Measurements from ENCODE around the gene LNX1.

Gene LNX1

DNA sequence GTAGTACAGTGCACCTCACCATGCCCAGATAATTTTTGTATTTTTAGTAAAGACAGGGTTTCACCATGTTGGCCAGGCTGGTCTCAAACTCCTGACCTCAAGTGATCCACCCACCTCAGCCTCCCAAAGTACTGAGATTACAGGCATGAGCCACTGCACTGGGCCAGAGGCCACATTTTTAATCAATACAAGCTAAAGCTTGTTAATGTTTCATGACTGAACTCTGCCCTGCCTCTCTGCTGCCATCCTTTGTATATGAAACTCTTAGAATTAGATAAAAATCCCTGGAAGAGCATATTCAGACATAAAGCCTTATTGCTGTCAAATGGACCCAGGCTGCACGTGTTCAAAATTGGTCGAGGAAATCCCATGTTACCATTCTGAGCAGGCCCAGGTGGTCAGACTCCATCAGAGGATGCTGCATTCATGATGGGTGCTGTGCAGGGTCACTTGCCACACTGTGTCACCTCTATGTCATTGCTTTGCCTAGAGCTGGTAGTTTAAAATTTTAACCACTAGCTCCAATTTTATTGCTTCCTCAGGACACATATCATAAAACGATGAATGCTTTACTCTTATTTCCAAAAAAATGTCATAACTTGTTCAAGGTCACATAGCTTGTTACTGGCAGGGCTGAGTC lies 45.2 kb downstream of the LNX1 start:
- H3K36me3 ChIP-seq, result no peaks in the 10 kb centered on the region
- TF ChIP-seq, protein P1, sequence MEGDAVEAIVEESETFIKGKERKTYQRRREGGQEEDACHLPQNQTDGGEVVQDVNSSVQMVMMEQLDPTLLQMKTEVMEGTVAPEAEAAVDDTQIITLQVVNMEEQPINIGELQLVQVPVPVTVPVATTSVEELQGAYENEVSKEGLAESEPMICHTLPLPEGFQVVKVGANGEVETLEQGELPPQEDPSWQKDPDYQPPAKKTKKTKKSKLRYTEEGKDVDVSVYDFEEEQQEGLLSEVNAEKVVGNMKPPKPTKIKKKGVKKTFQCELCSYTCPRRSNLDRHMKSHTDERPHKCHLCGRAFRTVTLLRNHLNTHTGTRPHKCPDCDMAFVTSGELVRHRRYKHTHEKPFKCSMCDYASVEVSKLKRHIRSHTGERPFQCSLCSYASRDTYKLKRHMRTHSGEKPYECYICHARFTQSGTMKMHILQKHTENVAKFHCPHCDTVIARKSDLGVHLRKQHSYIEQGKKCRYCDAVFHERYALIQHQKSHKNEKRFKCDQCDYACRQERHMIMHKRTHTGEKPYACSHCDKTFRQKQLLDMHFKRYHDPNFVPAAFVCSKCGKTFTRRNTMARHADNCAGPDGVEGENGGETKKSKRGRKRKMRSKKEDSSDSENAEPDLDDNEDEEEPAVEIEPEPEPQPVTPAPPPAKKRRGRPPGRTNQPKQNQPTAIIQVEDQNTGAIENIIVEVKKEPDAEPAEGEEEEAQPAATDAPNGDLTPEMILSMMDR (IDR thresholded peaks at IDR 0.05), result no peak
- H3K9me3 ChIP-seq, result no peaks in the 10 kb centered on the region
- no peak overlapping the region for H3K27ac ChIP-seq
- peaks cover 0 to 25% (median 4%) of the 10 kb centered on the region in 4 donors for H3K4me1 ChIP-seq
- intact Hi-C loops (cut with DNase I; ENCODE audit: low total_unique reads), result no loop called here
- no peaks in the 10 kb centered on the region for H3K27me3 ChIP-seq
- no peak overlapping the region for H3K4me3 ChIP-seq
- no peak for DNase-seq

DNA sequence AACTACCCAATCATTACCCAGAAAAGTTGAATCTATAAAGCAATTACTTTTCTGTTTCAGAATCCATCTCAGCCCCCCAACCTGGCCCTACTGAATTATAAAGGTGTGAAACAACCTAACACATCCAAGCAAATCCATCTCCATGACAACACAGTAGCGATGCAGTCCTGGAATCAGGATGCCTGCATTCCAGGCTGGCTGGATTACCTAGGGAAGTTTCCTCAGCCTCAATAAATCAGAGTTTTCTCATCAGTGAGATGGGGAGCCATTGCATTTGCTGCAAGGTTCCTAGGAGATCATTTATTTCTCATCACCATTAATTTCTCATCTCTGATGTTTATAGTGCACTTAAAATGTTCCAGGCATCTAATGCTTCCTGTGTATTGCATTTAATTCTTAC lies 46.0 kb downstream of the LNX1 start:
- TF ChIP-seq, protein P1 (IDR thresholded peaks at IDR 0.05), result no peak
- no peaks in the 10 kb centered on the region for H3K36me3 ChIP-seq
- peaks cover 0 to 32% (median 4%) of the 10 kb centered on the region in 4 donors for H3K4me1 ChIP-seq
- H3K27me3 ChIP-seq, result no peaks in the 10 kb centered on the region
- intact Hi-C loops (cut with DNase I; ENCODE audit: low total_unique reads), result no loop called here
- H3K9me3 ChIP-seq, result no peaks in the 10 kb centered on the region
- no peak for DNase-seq
- H3K4me3 ChIP-seq, result no peak overlapping the region
- H3K27ac ChIP-seq, result no peak overlapping the region

DNA sequence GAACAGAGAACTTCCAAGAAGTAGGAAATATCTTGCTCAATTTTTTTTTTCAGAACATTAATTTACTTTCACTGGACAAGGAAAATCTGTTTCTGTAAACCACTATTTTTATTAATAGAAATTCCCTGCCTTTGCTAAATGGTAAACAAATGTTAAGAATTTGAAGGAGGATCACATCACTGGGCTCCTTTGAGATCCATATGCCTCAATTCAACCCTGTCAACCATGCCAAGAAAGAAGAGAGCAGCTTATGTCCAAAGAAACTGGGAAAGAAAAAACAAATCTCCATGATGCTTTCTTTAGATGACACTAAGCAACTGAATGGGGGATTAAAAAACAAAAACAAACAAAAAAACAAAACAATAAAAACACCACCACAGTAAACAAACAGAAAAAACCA lies 47.7 kb downstream of the LNX1 start:
- H3K27ac ChIP-seq, result no peak overlapping the region
- no peaks in the 10 kb centered on the region for H3K9me3 ChIP-seq

DNA sequence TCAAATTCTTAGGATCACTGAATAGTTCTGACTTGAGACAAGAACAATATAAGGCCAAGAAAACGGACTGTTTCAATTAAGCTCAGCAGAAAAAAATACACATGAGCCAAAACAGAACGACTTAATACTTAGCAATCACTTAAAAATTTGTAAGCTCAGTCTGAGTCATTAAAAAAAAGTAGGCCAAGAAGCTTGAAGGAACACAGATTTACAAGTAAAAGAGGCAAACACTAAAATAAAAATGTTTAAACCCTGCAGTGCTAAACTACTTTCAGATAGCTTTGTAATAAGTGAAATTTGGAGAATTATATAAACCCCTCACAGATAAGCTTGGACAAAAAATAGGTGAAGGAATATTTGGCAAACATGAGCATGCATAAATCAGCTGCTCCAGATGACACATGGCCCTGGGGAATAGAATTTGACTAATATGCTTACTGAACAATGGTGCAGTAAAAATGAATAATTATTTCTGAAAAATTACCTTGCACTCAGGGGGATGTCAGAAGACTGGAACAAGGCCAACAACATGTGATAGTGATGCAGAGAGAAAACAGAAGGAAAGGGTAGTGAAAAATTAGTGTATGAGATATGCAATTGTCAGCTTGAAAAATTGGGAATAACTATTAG lies 49.6 kb downstream of the LNX1 start:
- Histone ChIP-seq H3K27me3 (no peaks in the 10 kb centered on the region), H3K4me3 (no peak overlapping the region), H3K27ac (peak overlapping the region in 1 of 2 donors; percentile 62), H3K36me3 (no peaks in the 10 kb centered on the region), H3K9me3 (no peaks in the 10 kb centered on the region), H3K4me1 (peaks cover 0 to 22% (median 4%) of the 10 kb centered on the region in 4 donors)
- TF ChIP-seq, protein P1 (IDR thresholded peaks at IDR 0.05), result no peak
- intact Hi-C loops (cut with DNase I; ENCODE audit: low total_unique reads), result no loop called here
- DNase-seq, result no peak

More for the DNA sequence above, 47.7 kb downstream of the LNX1 start:
- no peak for DNase-seq
- H3K36me3 ChIP-seq, result no peaks in the 10 kb centered on the region
- TF ChIP-seq, protein P1 (IDR thresholded peaks at IDR 0.05), result no peak
- H3K27me3 ChIP-seq, result no peaks in the 10 kb centered on the region
- H3K4me1 ChIP-seq, result peaks cover 0 to 32% (median 4%) of the 10 kb centered on the region in 4 donors
- no peak overlapping the region for H3K4me3 ChIP-seq
- intact Hi-C loops (cut with DNase I; ENCODE audit: low total_unique reads), result no loop called here

DNA sequence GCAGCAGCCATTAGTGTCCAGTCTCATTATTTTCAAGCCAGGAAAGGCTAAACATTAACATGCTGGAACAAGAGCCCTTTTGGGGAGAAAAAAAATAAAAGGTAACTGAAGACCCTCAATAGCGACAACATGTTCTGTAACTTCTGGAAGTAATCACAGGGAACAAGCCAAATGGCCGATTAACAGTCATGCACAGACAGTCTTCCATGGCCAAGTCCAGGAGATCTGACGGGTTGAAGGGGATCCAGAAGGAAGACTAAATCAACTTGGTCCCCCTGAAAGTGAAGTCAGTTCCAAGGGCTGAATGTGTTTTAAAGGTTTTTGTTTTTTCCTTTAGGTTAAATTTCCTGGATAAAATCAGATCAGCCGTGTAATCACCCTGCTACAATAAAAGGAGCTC lies 52.5 kb downstream of the LNX1 start:
- H3K36me3 ChIP-seq, result no peaks in the 10 kb centered on the region
- DNase-seq, result no peak
- H3K4me3 ChIP-seq, result no peak overlapping the region
- intact Hi-C loops (cut with DNase I; ENCODE audit: low total_unique reads), result no loop called here
- no peak overlapping the region for H3K27ac ChIP-seq
- TF ChIP-seq, protein P1 (IDR thresholded peaks at IDR 0.05), result no peak
- H3K4me1 ChIP-seq, result peaks cover 0 to 25% (median 4%) of the 10 kb centered on the region in 4 donors
- H3K9me3 ChIP-seq, result no peaks in the 10 kb centered on the region
- no peaks in the 10 kb centered on the region for H3K27me3 ChIP-seq

Data from tibial artery (tissue), 4 donors.